MCF 10A (cell line): ENCODE measurements around the gene ARVCF. TPM values are rescaled to one million over a fixed set of nuclear protein-coding genes. Genes with fewer than 3 reads are reported as not detected.

ENCODE experiments used
- BruUV-seq: library from RNA; stranded (reverse); fragments of 400-500 nt; replicated peaks from 2 replicates; lab custom pipeline; 2021; lab: Mats Ljungman, UMichigan
- CTCF ChIA-PET: fragments of 300-600 bp; sonication (Branson Sonifier 250); formaldehyde crosslinking; extraction: SDS; loops from one replicate; lab custom pipeline; 2021; ENCODE audit warnings: antibody characterized with exemption, inconsistent platforms; lab: Yijun Ruan, JAX
- POLR2A ChIA-PET: fragments of 300-600, 350-650 bp; sonication (Branson Sonifier 250); formaldehyde crosslinking; extraction: SDS; loops from one replicate; lab custom pipeline; 2020; ENCODE audit warnings: antibody characterized with exemption, inconsistent platforms; lab: Yijun Ruan, JAX
- DNase-seq: peaks from one replicate; pipeline ENCODE4 v3.0.0-alpha.2; 2018; ENCODE audit not compliant: unreplicated experiment
- H3K27ac Mint-ChIP-seq: one replicate; pipeline ENCODE4 v1.8.0; 2022; ENCODE audit warnings: mild to moderate bottlenecking, low read depth, mixed read lengths; ENCODE audit not compliant: unreplicated experiment
- H3K27me3 Mint-ChIP-seq: one replicate; pipeline ENCODE4 v1.8.0; 2022; ENCODE audit warnings: mixed read lengths; ENCODE audit not compliant: insufficient read depth, unreplicated experiment
- H3K36me3 Mint-ChIP-seq: one replicate; pipeline ENCODE4 v1.8.0; 2022; ENCODE audit warnings: mild to moderate bottlenecking, moderate library complexity, mixed read lengths; ENCODE audit not compliant: insufficient read depth, unreplicated experiment
- H3K4me1 Mint-ChIP-seq: one replicate; pipeline ENCODE4 v1.8.0; 2022; ENCODE audit warnings: mixed read lengths; ENCODE audit not compliant: insufficient read depth, unreplicated experiment
- H3K4me3 Mint-ChIP-seq: one replicate; pipeline ENCODE4 v1.8.0; 2022; ENCODE audit warnings: mild to moderate bottlenecking, moderate library complexity, mixed read lengths; ENCODE audit not compliant: unreplicated experiment
- H3K9me3 Mint-ChIP-seq: one replicate; pipeline ENCODE4 v1.8.0; 2022; ENCODE audit warnings: mixed read lengths; ENCODE audit not compliant: unreplicated experiment
- CTCF ChIP-seq: fragments of 200-600 bp; IDR thresholded peaks from one replicate; pipeline ENCODE4 v1.8.0; 2022; ENCODE audit warnings: antibody characterized with exemption, mild to moderate bottlenecking; ENCODE audit not compliant: unreplicated experiment
- intact Hi-C: fragments of 100-400 bp; cut with micrococcal nuclease; formaldehyde crosslinking; loops from 2 replicates; pipeline ENCODE4 v1.14.1; 2022
- total RNA-seq: library from RNA; stranded (reverse); gene quantifications from 2 replicates; pipeline ENCODE4 v1.2.3, GENCODE V29; 2022

The ARVCF gene
- total RNA-seq, 1 experiment from 2014 or later, result 7.5 TPM

GRCh38 chr22:20019661-20020532, 3.3 kb upstream of the ARVCF start:
- DNase-seq, result no peak
- CTCF ChIA-PET, result no interaction called here
- peaks cover 15% of the 10 kb centered on the region for H3K4me1 Mint-ChIP-seq

GRCh38 chr22:20018001-20018400, 1.4 kb upstream of the ARVCF start:
- CTCF ChIA-PET, result no interaction called here
- POLR2A ChIA-PET, result no interaction called here
- H3K9me3 Mint-ChIP-seq, result no peaks in the 10 kb centered on the region
- H3K4me1 Mint-ChIP-seq, result peaks cover 15% of the 10 kb centered on the region
- no peak overlapping the region for H3K27ac Mint-ChIP-seq
- peak overlapping the region; percentile 80 for H3K4me3 Mint-ChIP-seq
- H3K27me3 Mint-ChIP-seq, result no peaks in the 10 kb centered on the region
- DNase-seq, result no peak
- no TSS peak for BruUV-seq
- intact Hi-C loops, result no loop called here
- no peak for TF ChIP-seq CTCF
- peaks cover 7% of the 10 kb centered on the region for H3K36me3 Mint-ChIP-seq

More at GRCh38 chr22:20019661-20020532, 3.3 kb upstream of the ARVCF start:
- peaks cover 11% of the 10 kb centered on the region for H3K36me3 Mint-ChIP-seq
- H3K4me3 Mint-ChIP-seq, result peak overlapping the region; percentile 81
- BruUV-seq, result no TSS peak
- no peak for TF ChIP-seq CTCF
- no peaks in the 10 kb centered on the region for H3K9me3 Mint-ChIP-seq
- intact Hi-C loops, result no loop called here
- no peaks in the 10 kb centered on the region for H3K27me3 Mint-ChIP-seq
- H3K27ac Mint-ChIP-seq, result peak overlapping the region; percentile 49
- POLR2A ChIA-PET, result interaction anchor here (0.9 to 2.0 kb wide), 4 partner anchors 34 to 60 kb away, joined by 3 to 9 read pairs (median 6); partner anchors contain the start of gene DGCR8

GRCh38 chr22:20017622-20017958, 967 bp upstream of the ARVCF start:
- TF ChIP-seq CTCF, result no peak
- Mint-ChIP-seq H3K27ac (no peak overlapping the region), H3K4me1 (peaks cover 15% of the 10 kb centered on the region), H3K36me3 (peaks cover 7% of the 10 kb centered on the region), H3K4me3 (peak overlapping the region; percentile 80), H3K9me3 (no peaks in the 10 kb centered on the region), H3K27me3 (no peaks in the 10 kb centered on the region)
- no peak for DNase-seq
- POLR2A ChIA-PET, result no interaction called here
- CTCF ChIA-PET, result no interaction called here
- intact Hi-C loops, result no loop called here
- no TSS peak for BruUV-seq

- DNase-seq, result no peak
- peak overlapping the region; percentile 80 for H3K4me3 Mint-ChIP-seq
- no peak overlapping the region for H3K27ac Mint-ChIP-seq
- intact Hi-C loops, result no loop called here
- no peak for TF ChIP-seq CTCF
- H3K27me3 Mint-ChIP-seq, result no peaks in the 10 kb centered on the region
- BruUV-seq, result no TSS peak
- CTCF ChIA-PET, result interaction anchor here (1.9 kb wide), 1 partner anchor 44 kb away, joined by 3 read pairs; no protein-coding TSS in a partner anchor
- H3K4me1 Mint-ChIP-seq, result peaks cover 6% of the 10 kb centered on the region
- POLR2A ChIA-PET, result interaction anchor here (0.6 kb wide), 2 partner anchors 14 to 833 kb away, joined by 4 to 5 read pairs; no protein-coding TSS in a partner anchor
- peaks cover 7% of the 10 kb centered on the region for H3K36me3 Mint-ChIP-seq
- H3K9me3 Mint-ChIP-seq, result no peaks in the 10 kb centered on the region
Observed at GRCh38 chr22:20015971-20016733, 471 bp downstream of the ARVCF start.
